ENCODE results near the gene EIF1AD.

The EIF1AD gene

DNA sequence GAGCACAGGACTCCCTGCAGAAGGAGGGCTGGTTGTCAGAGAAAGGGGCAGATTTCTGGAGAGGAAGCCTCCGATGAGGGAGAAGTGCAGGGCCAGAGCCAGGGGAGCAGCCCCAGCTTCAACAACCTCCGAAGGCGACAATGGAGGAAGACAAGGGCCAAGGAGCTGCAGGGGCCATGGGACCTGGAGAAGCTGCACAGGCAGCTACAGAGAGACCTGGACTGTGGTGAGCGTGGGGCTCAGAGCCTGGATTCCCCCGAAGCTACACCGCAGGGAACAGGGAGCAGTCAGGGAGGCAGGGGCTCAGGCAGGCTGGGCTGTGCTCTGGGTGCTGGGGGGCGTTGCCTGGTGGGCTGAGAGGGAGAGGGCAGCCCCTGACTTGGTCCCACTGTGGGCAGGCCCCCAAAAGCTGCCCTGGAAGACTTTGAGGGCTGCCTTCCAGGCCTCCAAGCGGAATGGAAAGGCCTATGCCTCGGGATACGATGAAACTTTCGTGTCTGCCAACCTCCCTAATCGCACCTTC lies 54.3 kb downstream of the EIF1AD start:
- in situ Hi-C loops (cut with HindIII; ENCODE audit: low pct_ligation_motif_present, low sequenced_read_pairs) = no loop called here
- TF ChIP-seq, protein P1, sequence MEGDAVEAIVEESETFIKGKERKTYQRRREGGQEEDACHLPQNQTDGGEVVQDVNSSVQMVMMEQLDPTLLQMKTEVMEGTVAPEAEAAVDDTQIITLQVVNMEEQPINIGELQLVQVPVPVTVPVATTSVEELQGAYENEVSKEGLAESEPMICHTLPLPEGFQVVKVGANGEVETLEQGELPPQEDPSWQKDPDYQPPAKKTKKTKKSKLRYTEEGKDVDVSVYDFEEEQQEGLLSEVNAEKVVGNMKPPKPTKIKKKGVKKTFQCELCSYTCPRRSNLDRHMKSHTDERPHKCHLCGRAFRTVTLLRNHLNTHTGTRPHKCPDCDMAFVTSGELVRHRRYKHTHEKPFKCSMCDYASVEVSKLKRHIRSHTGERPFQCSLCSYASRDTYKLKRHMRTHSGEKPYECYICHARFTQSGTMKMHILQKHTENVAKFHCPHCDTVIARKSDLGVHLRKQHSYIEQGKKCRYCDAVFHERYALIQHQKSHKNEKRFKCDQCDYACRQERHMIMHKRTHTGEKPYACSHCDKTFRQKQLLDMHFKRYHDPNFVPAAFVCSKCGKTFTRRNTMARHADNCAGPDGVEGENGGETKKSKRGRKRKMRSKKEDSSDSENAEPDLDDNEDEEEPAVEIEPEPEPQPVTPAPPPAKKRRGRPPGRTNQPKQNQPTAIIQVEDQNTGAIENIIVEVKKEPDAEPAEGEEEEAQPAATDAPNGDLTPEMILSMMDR (IDR thresholded peaks at IDR 0.05; ENCODE audit: low read depth, low read length, missing control alignments) = no peak
- Histone ChIP-seq H3K27ac (no peak overlapping the region), H3K36me3 (replicated peaks) (no peaks in the 10 kb centered on the region), H3K27me3 (replicated peaks) (no peaks in the 10 kb centered on the region), H3K4me3 (ENCODE audit: low read depth, low read length) (no peak overlapping the region)
- no peak for DNase-seq

DNA sequence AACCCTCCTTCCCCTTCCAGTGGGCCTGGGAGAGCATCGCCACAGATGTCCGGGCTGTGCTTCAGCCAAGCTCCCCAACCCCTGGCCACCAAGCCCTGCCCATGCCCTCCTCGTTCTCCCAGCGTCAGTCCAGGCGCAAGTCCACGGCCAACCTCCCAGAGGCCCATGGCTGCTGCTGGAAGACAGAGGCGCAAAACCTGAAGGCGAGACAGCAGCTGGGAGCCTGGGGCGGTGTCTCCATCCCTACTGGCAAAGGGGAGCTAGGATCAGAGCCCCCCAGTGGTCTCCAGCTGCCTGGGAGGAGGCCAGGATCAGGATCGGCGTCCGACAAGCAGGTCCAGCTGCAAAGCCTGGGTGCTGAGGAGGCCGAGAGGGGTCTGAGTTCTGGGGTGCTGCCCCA lies 54.8 kb downstream of the EIF1AD start:
- DNase-seq = no peak

DNA sequence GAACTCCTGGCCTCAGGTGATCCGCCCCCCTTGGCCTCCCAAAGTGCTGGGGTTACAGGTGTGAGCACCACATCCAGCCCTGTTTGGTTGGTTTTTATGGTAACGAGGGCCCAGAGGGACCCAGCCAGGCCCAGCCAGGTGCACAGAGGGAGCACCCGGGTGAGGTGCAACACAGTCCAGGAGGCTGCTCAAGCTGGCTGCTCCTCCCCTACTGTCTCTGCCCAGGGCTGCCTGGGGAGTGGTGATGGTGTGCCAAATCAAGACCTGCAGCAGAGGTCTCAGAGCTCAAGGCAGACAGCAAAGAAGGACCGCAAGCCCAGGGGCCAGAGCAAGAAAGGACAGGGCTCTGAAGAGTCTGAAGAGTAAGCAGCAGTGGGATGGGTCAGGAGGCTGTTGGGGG lies 55.3 kb downstream of the EIF1AD start:
- H3K4me3 ChIP-seq (ENCODE audit: low read depth, low read length) = no peak overlapping the region
- DNase-seq = no peak
- H3K27me3 ChIP-seq (replicated peaks) = no peaks in the 10 kb centered on the region
- in situ Hi-C loops (cut with HindIII; ENCODE audit: low pct_ligation_motif_present, low sequenced_read_pairs) = no loop called here
- no peak overlapping the region for H3K27ac ChIP-seq
- H3K36me3 ChIP-seq (replicated peaks) = no peaks in the 10 kb centered on the region
- TF ChIP-seq, protein P1 (IDR thresholded peaks at IDR 0.05; ENCODE audit: low read depth, low read length, missing control alignments) = no peak

More for the DNA sequence above, 54.8 kb downstream of the EIF1AD start:
- in situ Hi-C loops (cut with HindIII; ENCODE audit: low pct_ligation_motif_present, low sequenced_read_pairs) = no loop called here
- no peaks in the 10 kb centered on the region for H3K27me3 ChIP-seq (replicated peaks)
- H3K36me3 ChIP-seq (replicated peaks) = no peaks in the 10 kb centered on the region
- no peak overlapping the region for H3K27ac ChIP-seq
- TF ChIP-seq, protein P1 (IDR thresholded peaks at IDR 0.05; ENCODE audit: low read depth, low read length, missing control alignments) = no peak
- no peak overlapping the region for H3K4me3 ChIP-seq (ENCODE audit: low read depth, low read length)

Measured in brain microvascular endothelial cell (primary cell).